Measurements from ENCODE around the gene EDC4. TPM values are rescaled to one million over a fixed set of nuclear protein-coding genes. Genes with fewer than 3 reads are reported as not detected.
A peak's percentile ranks its signal among the peaks of the same experiment; 100 is the strongest.

Gene EDC4
- total and polyA plus RNA-seq, 2 experiments from 2014 or later, result 39.6 to 98.5 TPM

GRCh38 chr16:67857547-67858233 is 15.2 kb upstream of the EDC4 start:
- Histone ChIP-seq H3K79me2 (replicated peaks; ENCODE audit: insufficient read depth) (peaks cover 100% of the 10 kb centered on the region), H3K36me3 (ENCODE audit: insufficient read depth) (0 out of 2 replicates have a peak, but pooled peaks cover 2% of the 10 kb centered on the region), H3K4me3 (no peak overlapping the region), H2AFZ (no peak overlapping the region), H3K4me2 (0 out of 2 replicates have a peak overlapping the region, but pooled peaks have one; percentile 23), H3K9me2 (ENCODE audit: insufficient read depth) (no peaks in the 10 kb centered on the region), H4K20me1 (replicated peaks; ENCODE audit: insufficient read depth) (peaks cover 73% of the 10 kb centered on the region), H3K27me3 (ENCODE audit: insufficient read depth) (no peaks in the 10 kb centered on the region), H3F3A (replicated peaks; ENCODE audit: low read depth) (no peaks in the 10 kb centered on the region; the same call in 1 of the 2 replicates), H3K27ac (ENCODE audit: low read depth) (peak overlapping the region; percentile 75; the same call in 1 of the 2 replicates), H3K4me1 (ENCODE audit: insufficient read depth) (peaks cover 18% of the 10 kb centered on the region)
- Mint-ChIP-seq H3K27ac (peak overlapping the region; percentile 69; the same call in 1 of the 2 replicates), H3K9me3 (no peaks in the 10 kb centered on the region), H3K4me1 (peaks cover 36% of the 10 kb centered on the region), H3K36me3 (ENCODE audit: low read depth) (peaks cover 33% of the 10 kb centered on the region), H3K27me3 (ENCODE audit: insufficient read depth, low read depth, poor library complexity) (peaks cover 4% of the 10 kb centered on the region), H3K4me3 (peak overlapping the region; percentile 18; the same call in 2 of the 3 replicates)
- TF ChIP-seq REST (IDR thresholded peaks at IDR 0.05; ENCODE audit: unreplicated experiment) (no peak), CTCF (conservative IDR thresholded peaks at IDR 0.05; ENCODE audit: low read depth in 2 of 2) (no peak), EZH2phosphoT487 (IDR thresholded peaks at IDR 0.05; ENCODE audit: unreplicated experiment) (no peak), ZNF114 (CRISPR knock-in tag; IDR thresholded peaks at IDR 0.05) (no peak), JUNB (IDR thresholded peaks at IDR 0.05; ENCODE audit: unreplicated experiment) (no peak), NANOG (IDR thresholded peaks at IDR 0.05; ENCODE audit: borderline replicate concordance) (no peak), POLR2AphosphoS5 (IDR thresholded peaks at IDR 0.05; ENCODE audit: low read depth) (no peak), ZNF331 (CRISPR knock-in tag; IDR thresholded peaks at IDR 0.05; ENCODE audit: low read depth) (no peak), ZNF462 (CRISPR knock-in tag; IDR thresholded peaks at IDR 0.05) (no peak), STAT1 (IDR thresholded peaks at IDR 0.05; ENCODE audit: unreplicated experiment) (no peak), CREB1 (CRISPR knock-in tag; IDR thresholded peaks at IDR 0.05; ENCODE audit: low read depth) (no peak), ETS1 (IDR thresholded peaks at IDR 0.05) (no peak), EZH2 (IDR thresholded peaks at IDR 0.05; ENCODE audit: low read depth, unreplicated experiment) (no peak)
- DNase-seq (ENCODE audit: low spot score), result peak; percentile 86
- peak; percentile 93 for ATAC-seq

All from GM23338 (cell line).